CD4-positive, alpha-beta T cell treated with Interleukin-15 for 4 hours (primary cell): ENCODE results near the gene EPN3.

ENCODE experiments used
- DNase-seq: peaks from one replicate; pipeline ENCODE4 v3.0.0-alpha.2; 2020; ENCODE audit warnings: low spot score

The EPN3 gene

DNA sequence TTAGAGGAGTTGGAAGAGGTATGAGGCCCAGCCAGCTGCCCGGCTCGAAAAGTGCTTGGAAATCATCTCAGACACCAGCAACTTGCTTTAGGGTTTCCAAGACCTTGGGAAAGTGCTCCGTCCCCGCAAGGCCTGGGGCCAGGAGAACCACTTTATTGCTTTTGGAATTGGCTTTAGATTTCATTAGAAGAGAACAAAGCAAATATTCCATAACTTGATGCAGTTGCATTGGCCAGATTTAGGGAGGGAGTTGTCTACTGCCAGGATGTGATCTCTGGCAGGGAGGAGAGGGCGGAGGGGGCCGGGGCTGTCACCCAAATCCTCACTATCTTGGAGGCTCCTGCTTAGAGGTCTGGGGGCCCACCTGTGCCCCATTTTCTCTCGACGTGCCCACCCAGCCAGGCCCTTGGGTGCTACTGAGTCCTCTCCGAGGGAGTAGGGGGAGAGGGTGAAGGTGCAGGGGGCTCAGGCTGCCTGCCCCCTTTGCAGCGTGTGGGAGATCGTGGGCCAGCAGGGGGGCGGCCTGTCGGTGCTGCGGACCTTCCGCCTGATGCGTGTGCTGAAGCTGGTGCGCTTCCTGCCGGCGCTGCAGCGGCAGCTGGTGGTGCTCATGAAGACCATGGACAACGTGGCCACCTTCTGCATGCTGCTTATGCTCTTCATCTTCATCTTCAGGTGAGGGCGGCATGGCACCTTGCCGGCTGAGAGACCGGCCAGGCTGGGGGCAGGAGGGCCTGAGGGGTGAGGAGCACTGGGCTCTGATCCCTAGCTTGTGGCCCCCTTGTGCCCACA lies 58.6 kb downstream of the EPN3 start:
- no peak for DNase-seq

DNA sequence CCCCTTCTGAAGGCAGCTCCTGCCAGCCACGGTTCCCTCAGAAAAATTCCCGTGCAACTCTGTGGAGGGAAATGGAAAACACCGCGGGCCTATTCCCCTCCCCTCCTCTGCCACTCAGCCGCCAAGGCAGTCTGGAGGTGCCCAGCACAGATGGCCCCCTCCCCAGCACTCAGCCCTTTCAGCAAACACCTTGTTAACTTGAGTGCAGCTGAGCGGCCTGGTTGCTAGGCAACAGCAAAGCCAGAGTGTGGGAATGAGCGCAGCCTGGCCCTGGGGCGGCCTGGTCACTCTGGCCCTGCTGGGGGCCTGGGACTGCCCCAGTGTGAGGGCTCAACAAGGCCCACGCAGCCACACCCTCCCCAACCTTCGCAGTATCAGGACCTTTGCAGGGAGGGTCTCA lies 60.8 kb downstream of the EPN3 start:
- DNase-seq = no peak
